ENCODE measurements around the gene APOB. TPM values are rescaled to one million over a fixed set of nuclear protein-coding genes. Genes with fewer than 3 reads are reported as not detected.

Gene APOB, protein sequence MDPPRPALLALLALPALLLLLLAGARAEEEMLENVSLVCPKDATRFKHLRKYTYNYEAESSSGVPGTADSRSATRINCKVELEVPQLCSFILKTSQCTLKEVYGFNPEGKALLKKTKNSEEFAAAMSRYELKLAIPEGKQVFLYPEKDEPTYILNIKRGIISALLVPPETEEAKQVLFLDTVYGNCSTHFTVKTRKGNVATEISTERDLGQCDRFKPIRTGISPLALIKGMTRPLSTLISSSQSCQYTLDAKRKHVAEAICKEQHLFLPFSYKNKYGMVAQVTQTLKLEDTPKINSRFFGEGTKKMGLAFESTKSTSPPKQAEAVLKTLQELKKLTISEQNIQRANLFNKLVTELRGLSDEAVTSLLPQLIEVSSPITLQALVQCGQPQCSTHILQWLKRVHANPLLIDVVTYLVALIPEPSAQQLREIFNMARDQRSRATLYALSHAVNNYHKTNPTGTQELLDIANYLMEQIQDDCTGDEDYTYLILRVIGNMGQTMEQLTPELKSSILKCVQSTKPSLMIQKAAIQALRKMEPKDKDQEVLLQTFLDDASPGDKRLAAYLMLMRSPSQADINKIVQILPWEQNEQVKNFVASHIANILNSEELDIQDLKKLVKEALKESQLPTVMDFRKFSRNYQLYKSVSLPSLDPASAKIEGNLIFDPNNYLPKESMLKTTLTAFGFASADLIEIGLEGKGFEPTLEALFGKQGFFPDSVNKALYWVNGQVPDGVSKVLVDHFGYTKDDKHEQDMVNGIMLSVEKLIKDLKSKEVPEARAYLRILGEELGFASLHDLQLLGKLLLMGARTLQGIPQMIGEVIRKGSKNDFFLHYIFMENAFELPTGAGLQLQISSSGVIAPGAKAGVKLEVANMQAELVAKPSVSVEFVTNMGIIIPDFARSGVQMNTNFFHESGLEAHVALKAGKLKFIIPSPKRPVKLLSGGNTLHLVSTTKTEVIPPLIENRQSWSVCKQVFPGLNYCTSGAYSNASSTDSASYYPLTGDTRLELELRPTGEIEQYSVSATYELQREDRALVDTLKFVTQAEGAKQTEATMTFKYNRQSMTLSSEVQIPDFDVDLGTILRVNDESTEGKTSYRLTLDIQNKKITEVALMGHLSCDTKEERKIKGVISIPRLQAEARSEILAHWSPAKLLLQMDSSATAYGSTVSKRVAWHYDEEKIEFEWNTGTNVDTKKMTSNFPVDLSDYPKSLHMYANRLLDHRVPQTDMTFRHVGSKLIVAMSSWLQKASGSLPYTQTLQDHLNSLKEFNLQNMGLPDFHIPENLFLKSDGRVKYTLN (N-terminal part only)
- not detected for total RNA-seq

DNA sequence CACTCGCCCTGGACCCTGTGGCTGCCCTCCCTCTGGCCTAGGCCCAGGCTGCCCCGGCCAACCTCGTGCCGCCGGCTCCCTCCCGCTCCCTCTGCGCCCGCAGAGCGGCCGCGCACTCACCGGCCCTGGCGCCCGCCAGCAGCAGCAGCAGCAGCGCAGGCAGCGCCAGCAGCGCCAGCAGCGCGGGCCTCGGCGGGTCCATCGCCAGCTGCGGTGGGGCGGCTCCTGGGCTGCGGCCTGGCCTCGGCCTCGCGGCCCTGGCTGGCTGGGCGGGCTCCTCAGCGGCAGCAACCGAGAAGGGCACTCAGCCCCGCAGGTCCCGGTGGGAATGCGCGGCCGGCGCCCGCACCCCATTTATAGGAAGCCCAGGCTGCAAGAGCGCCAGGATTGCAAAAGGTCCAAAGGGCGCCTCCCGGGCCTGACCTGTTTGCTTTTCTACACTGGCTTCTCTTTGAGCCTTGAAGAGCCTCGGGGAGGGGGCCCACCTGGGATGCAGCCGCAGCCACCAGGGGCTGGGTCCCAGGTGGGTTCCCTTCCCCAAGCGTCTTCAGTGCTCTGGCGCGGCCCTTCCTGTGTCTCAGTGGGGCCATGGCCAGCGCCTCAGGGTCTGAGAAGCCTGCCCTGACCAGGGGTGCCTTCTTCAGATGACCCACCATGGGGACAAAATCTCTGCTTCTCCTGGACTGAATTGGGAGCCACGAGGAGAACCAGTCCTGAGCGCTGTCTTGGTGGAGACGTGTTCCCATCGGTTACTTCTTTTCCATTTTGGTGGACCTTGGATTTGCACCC is at the start of gene APOB:
TSS of gene APOB (minus strand) at position 330 of the 789 bp plus-strand sequence. CDS start at position 202, 128 bp downstream.
- no peak for DNase-seq
- POLR2A ChIA-PET: no interaction called here
- Mint-ChIP-seq H3K36me3 (no peaks in the 10 kb centered on the region), H3K4me1 (ENCODE audit: low read depth) (peaks cover 3% of the 10 kb centered on the region), H3K27me3 (peaks cover 27% of the 10 kb centered on the region), H3K9me3 (no peaks in the 10 kb centered on the region), H3K27ac (no peak within 1 kb of the TSS), H3K4me3 (no peak within 1 kb of the TSS)
- intact Hi-C loops (cut with micrococcal nuclease): loop anchor here (1.0 to 5.0 kb wide), 3 partner anchors 74 to 382 kb away; no protein-coding TSS in a partner anchor
- CTCF ChIA-PET: interaction anchor here (1.4 to 3.2 kb wide), 4 partner anchors 10 to 273 kb away, joined by 3 to 30 read pairs (median 12); no protein-coding TSS in a partner anchor

DNA sequence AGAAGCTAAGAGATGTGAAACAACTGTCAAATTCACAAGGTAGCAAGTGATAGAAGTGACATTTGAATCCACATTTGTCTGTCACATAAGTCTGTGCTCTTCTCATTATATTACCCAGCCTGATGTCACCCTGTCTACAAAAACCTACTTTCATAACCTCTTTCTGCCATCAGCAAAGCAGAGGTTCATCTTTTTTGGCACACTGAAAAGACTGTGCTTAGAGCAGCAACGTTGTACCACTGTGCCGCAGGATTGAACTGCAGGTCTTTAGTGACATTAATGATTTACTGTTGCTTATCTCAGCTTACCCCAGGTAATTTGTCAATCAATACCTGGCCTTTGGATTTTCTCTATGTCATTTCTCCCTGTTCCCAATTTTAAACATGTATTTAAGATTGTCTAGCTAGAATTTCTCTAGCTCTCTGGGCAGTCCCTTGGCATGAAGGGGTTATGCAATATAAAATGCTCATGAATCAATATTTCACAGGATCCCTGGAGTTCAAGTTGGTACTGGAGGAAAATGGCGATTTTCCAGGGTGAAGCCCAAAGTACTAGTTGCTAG is 48.5 kb upstream of the APOB start:
- H3K4me3 Mint-ChIP-seq: no peak overlapping the region
- intact Hi-C loops (cut with micrococcal nuclease): no loop called here
- no peaks in the 10 kb centered on the region for H3K27me3 Mint-ChIP-seq
- H3K9me3 Mint-ChIP-seq: no peaks in the 10 kb centered on the region
- no peaks in the 10 kb centered on the region for H3K4me1 Mint-ChIP-seq (ENCODE audit: low read depth)
- H3K27ac Mint-ChIP-seq: no peak overlapping the region
- CTCF ChIA-PET: no interaction called here
- POLR2A ChIA-PET: no interaction called here
- DNase-seq: no peak
- no peaks in the 10 kb centered on the region for H3K36me3 Mint-ChIP-seq

DNA sequence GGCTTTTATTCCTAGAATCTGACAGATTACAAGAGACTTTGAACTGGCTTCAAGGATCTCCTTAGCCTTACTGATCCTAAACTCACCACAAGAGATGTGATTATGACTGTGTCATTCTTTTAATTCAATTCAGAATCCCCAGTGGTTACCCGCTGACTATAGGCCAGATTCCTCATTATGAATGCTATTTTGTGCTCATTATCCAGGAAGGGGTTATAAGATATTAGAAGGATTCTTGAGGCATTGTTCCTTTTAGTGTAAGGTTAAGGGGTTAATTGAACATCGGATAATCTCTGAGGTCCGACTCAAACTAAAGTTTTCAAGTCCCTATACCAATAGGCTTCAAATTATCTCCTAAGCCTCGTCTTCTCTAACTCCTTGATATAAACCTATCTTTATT is 40.5 kb upstream of the APOB start:
- POLR2A ChIA-PET: no interaction called here
- Mint-ChIP-seq H3K27me3 (no peaks in the 10 kb centered on the region), H3K27ac (no peak overlapping the region), H3K4me3 (no peak overlapping the region), H3K36me3 (no peaks in the 10 kb centered on the region), H3K9me3 (no peaks in the 10 kb centered on the region), H3K4me1 (ENCODE audit: low read depth) (no peaks in the 10 kb centered on the region)
- intact Hi-C loops (cut with micrococcal nuclease): no loop called here
- CTCF ChIA-PET: no interaction called here
- no peak for DNase-seq

DNA sequence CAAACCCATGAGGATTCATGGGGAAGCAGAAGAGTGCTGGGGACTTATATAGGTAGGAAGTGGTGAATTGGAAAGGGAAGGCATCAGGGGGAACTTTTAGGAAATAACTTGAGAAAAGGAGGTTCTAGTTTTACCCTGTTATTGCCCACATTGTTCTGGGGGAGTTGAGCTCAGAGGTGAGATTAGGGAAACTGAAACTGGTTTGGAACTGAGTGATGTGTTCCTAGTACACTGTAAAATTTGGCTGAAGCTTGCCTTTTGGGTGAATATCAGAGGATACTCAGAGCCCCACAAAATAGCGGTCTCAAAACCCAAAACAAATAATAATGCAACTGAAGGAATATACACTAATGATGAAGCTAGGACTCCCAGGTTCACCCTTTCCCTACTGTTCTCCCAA is 39.6 kb upstream of the APOB start:
- intact Hi-C loops (cut with micrococcal nuclease): no loop called here
- Mint-ChIP-seq H3K4me3 (no peak overlapping the region), H3K36me3 (no peaks in the 10 kb centered on the region), H3K27ac (no peak overlapping the region), H3K27me3 (no peaks in the 10 kb centered on the region), H3K4me1 (ENCODE audit: low read depth) (no peaks in the 10 kb centered on the region), H3K9me3 (no peaks in the 10 kb centered on the region)
- CTCF ChIA-PET: no interaction called here
- no peak for DNase-seq
- POLR2A ChIA-PET: no interaction called here

DNA sequence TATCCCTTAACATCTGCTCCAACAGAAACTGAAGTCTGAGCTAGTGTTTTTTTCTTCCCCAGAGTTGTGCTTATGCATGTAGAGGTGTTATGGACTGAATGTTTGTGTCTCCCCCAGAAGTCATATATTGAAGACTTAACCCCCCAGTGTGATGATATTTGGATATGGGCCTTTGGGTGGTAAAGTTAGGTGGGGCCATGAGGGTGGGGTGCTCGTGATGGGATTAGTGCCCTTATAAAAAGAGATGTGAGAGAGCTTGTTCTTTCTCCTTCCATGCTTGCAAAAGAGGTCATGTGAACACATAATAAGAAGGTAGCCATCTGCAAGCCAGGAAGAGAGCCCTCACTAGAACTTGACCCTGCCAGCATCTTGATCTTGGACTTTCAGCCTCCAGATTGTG is 34.4 kb upstream of the APOB start:
- H3K4me3 Mint-ChIP-seq: no peak overlapping the region
- H3K36me3 Mint-ChIP-seq: no peaks in the 10 kb centered on the region
- H3K27me3 Mint-ChIP-seq: peaks cover 1% of the 10 kb centered on the region
- no peaks in the 10 kb centered on the region for H3K9me3 Mint-ChIP-seq
- no peak for DNase-seq
- POLR2A ChIA-PET: no interaction called here
- CTCF ChIA-PET: no interaction called here
- H3K27ac Mint-ChIP-seq: no peak overlapping the region
- intact Hi-C loops (cut with micrococcal nuclease): no loop called here
- no peaks in the 10 kb centered on the region for H3K4me1 Mint-ChIP-seq (ENCODE audit: low read depth)

DNA sequence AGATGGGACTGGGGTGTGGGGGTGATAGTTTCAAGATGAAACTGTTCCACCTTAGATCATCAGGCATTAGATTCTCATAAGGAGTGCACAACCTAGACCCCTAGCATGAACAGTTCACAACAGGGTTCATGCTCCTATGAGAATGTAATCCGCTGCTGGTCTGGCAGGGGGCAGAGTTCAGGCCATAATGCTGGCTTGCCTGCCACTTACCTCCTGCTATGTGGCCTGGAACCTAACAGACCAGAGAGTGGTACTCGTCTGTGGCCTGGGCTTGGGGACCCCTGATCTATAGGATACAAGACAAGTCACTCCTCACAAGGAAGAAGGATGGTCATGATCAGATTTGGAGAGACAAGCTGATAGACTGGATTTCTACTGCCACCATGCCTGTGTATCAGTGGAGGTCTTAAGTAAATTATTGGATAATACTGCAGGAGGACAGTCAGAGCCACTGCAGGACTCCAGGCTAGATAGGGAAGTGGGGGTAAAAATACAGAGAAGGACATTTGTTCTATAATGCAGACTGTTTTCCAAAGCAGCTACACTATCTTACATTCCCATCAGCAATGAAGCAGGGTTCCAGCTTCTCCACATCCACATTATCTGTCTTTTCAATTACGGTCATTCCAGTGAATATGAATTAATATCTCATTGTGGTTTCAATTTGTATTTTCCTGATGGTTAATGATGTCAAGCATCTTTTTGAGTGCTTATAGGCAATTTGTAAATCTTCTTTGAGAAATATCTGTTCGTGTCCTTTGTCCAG is 28.8 kb upstream of the APOB start:
- Mint-ChIP-seq H3K9me3 (no peaks in the 10 kb centered on the region), H3K36me3 (no peaks in the 10 kb centered on the region), H3K27me3 (peaks cover 2% of the 10 kb centered on the region), H3K4me1 (ENCODE audit: low read depth) (no peaks in the 10 kb centered on the region), H3K4me3 (no peak overlapping the region), H3K27ac (no peak overlapping the region)
- CTCF ChIA-PET: no interaction called here
- intact Hi-C loops (cut with micrococcal nuclease): no loop called here
- POLR2A ChIA-PET: no interaction called here
- no peak for DNase-seq

DNA sequence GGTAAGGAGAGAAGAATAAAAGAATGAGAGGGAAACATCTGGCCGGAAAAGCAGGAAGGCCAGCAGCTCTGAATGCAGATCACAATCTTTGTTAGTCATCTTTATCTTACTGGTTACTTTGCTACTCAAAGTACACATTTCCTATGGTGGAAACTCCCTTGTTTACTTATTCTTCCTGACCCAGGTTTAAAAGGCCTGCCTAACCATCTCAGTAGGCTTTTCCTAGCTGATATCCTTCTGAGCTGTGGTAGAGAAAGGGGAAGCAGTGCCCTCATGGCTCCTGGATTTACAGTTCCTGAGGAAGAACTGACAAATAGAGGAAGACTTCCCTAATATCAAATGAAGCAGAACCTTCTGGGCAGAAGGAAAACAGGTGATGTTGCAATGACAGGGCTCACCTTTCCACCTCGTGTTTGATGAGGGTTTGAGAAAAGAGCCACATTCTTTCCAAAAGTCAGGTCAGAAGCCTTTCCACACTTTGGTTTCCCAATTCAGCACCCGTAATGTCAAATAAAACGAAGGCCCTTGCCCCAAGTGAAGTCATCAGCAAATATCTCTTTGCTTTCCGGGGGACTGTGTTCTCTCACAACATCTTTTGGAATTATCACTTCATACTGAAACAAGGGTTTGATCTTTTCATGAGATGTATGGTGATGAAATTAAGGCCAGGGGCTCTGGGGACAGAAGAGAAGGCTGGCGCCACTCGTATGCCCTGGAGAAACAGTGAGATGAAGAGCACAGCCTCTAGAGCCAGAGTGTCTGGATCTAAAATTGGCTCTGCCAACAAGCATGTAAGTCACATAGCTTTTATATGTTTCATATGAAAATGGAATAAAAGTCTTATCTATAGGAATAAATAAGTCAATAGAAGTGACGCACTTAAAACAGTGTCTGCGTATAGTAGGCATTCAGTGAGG is 26.7 kb upstream of the APOB start:
- ChIA-PET POLR2A (no interaction called here), CTCF (interaction anchor here (0.8 kb wide), 1 partner anchor 28 kb away, joined by 3 read pairs; no protein-coding TSS in a partner anchor)
- intact Hi-C loops (cut with micrococcal nuclease): no loop called here
- Mint-ChIP-seq H3K4me1 (ENCODE audit: low read depth) (no peaks in the 10 kb centered on the region), H3K27me3 (peaks cover 1% of the 10 kb centered on the region), H3K9me3 (no peaks in the 10 kb centered on the region), H3K36me3 (no peaks in the 10 kb centered on the region), H3K27ac (no peak overlapping the region), H3K4me3 (no peak overlapping the region)
- no peak for DNase-seq

DNA sequence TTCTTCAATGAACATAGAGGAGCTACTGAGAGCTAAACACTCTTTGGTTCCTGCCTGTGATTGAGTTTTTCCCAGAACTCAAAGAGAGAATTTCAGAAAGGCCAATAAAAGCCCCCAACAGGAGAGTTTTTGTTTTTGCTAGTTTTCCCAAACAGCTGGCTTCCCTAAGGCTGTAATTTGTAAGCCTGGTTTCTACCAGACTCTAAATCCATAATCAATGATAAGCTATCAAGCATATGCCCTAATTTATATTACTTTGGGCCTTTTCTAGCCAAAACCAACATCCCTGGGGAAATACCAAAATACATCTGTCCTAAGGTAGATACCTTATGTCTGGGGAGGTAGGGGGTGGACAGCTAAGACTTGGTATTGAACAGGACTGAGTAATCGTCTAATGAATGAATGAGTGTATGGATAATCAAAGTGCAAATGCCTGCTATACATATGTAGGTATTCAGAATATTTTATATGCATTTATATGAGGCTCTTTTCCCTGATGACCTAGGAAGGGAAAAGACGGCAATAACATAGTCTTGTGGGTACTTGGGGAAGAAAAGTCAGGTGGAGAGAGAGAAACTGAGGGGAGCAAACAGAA is 26.0 kb upstream of the APOB start:
- POLR2A ChIA-PET: no interaction called here
- Mint-ChIP-seq H3K4me1 (ENCODE audit: low read depth) (no peaks in the 10 kb centered on the region), H3K36me3 (no peaks in the 10 kb centered on the region), H3K27ac (no peak overlapping the region), H3K9me3 (no peaks in the 10 kb centered on the region), H3K27me3 (peaks cover 4% of the 10 kb centered on the region), H3K4me3 (no peak overlapping the region)
- intact Hi-C loops (cut with micrococcal nuclease): no loop called here
- CTCF ChIA-PET: interaction anchor here (0.8 kb wide), 1 partner anchor 27 kb away, joined by 3 read pairs; no protein-coding TSS in a partner anchor
- DNase-seq: no peak

DNA sequence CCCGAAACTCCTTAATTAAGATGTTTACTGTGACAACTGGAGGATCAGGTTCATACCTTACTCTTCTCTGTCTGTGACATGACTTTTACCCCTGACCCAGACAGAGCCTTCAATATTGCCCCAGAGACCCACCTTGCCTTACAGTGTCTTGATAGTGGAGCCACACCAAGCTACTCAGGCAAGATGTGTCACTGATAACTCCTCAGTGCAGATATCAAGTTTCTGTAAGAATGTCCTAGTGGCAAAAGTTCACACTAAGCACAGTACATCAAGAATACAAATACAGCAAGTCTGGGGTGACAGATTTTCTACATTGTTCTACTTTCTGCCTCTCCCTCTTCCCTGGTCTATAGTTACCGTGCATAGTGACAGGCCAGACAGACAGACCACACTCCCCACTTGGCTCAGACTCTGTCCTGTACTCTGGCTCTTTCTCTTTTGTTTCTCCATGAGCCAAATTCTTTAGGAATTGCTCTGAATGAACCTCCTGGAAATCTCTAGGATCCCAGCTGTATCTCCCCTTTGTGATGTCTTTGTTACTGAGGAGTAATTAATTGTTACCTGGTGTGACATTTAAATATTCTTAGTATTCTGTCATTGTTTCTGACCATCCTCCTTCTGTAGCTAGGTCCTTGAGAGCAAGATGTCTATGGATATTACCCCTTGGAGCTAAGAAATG is 24.1 kb upstream of the APOB start:
- no peak overlapping the region for H3K4me3 Mint-ChIP-seq
- no peaks in the 10 kb centered on the region for H3K4me1 Mint-ChIP-seq (ENCODE audit: low read depth)
- peaks cover 4% of the 10 kb centered on the region for H3K27me3 Mint-ChIP-seq
- no peaks in the 10 kb centered on the region for H3K9me3 Mint-ChIP-seq
- CTCF ChIA-PET: no interaction called here
- intact Hi-C loops (cut with micrococcal nuclease): no loop called here
- H3K36me3 Mint-ChIP-seq: no peaks in the 10 kb centered on the region
- POLR2A ChIA-PET: no interaction called here
- H3K27ac Mint-ChIP-seq: no peak overlapping the region
- DNase-seq: no peak
